A549 (cell line): ENCODE measurements around the gene PLEKHA7. TPM values are rescaled to one million over a fixed set of nuclear protein-coding genes. Genes with fewer than 3 reads are reported as not detected.
"Not testable (repeated sequence)": the region's sequence is repeated elsewhere in the genome, so short reads cannot be mapped to it uniquely, and the experiment has no call there.

Experiments
- ATAC-seq, 2 experiments: fragments of 200-7000 bp in 1 of 2; fragments of >200 bp in 1 of 2; cut with Nextera tagmentation in 1 of 2; cut with Tn5 transposase in 1 of 2; 3 replicates each; pipeline versions ENCODE4 v1.8.0 to v1.9.1; 2018 to 2020; ENCODE audit warnings: mild to moderate bottlenecking in 1 of 2, moderate library complexity in 1 of 2
- CTCF ChIA-PET: fragments of 300-600 bp; sonication (Branson Sonifier 250); formaldehyde crosslinking; extraction: SDS; loops from one replicate; lab custom pipeline; 2021; ENCODE audit warnings: antibody characterized with exemption, inconsistent platforms; lab: Yijun Ruan, JAX
- POLR2A ChIA-PET: fragments of 350-600 bp; formaldehyde crosslinking; extraction: SDS; loops from one replicate; lab custom pipeline; 2021; ENCODE audit warnings: antibody characterized with exemption, inconsistent platforms; lab: Yijun Ruan, JAX
- DNase-seq, 2 experiments: peaks; one replicate each; pipeline versions ENCODE4 v3.0.0 to v3.0.0-alpha.2; 2011 to 2016; ENCODE audit warnings: low read depth in 1 of 2, low spot score in 1 of 2
- FAIRE-seq: peaks from 2 replicates; lab custom pipeline; 2011; peaks lifted over from hg19 to GRCh38; lab: Jason Lieb, UNC
- H3K27ac ChIP-seq, 2 experiments: fragments of >200 bp; sonication (Bioruptor Twin); formaldehyde crosslinking; 3 replicates each; pipeline ENCODE4 v1.5.1; 2016 to 2017
- H3K4me1 ChIP-seq: fragments of >200 bp; sonication (Bioruptor Twin); formaldehyde crosslinking; 3 replicates; pipeline ENCODE4 v1.6.1; 2016
- H3K4me2 ChIP-seq: fragments of >200 bp; sonication (Bioruptor Twin); formaldehyde crosslinking; 3 replicates; pipeline ENCODE4 v1.6.1; 2016
- H3K4me3 ChIP-seq: fragments of >200 bp; sonication (Bioruptor Twin); formaldehyde crosslinking; 3 replicates; pipeline ENCODE4 v1.5.1; 2016
- H3K9me3 ChIP-seq: fragments of >200 bp; sonication (Bioruptor Twin); formaldehyde crosslinking; 3 replicates; pipeline ENCODE4 v1.6.1; 2016
- ATOH8 ChIP-seq: fragments of 250-450 bp; sonication (Bioruptor Pico); IDR thresholded peaks from 2 replicates; pipeline ENCODE4 v1.5.0; 2020; ENCODE audit warnings: low read depth, mild to moderate bottlenecking, moderate library complexity
- CHD2 ChIP-seq: fragments of 150-350 bp; IDR thresholded peaks from 2 replicates; pipeline ENCODE4 v1.6.1; 2014; ENCODE audit warnings: low read length; ENCODE audit not compliant: partially characterized antibody
- ESRRA ChIP-seq: fragments of 150-350 bp; IDR thresholded peaks from 2 replicates; pipeline ENCODE4 v1.6.1; 2014; ENCODE audit warnings: mild to moderate bottlenecking, low read length, borderline replicate concordance
- GATA3 ChIP-seq: IDR thresholded peaks from 2 replicates; pipeline ENCODE4 v1.6.1; 2012; ENCODE audit warnings: borderline replicate concordance
- HDAC2 ChIP-seq: fragments of 200-600 bp; sonication (generic); IDR thresholded peaks from 2 replicates; pipeline ENCODE4 v1.6.1; 2016
- HOXA7 ChIP-seq: fragments of 250-450 bp; sonication (Bioruptor Pico); IDR thresholded peaks from 2 replicates; pipeline ENCODE4 v1.5.0; 2020; ENCODE audit warnings: mild to moderate bottlenecking, moderate library complexity
- HOXB5 ChIP-seq: fragments of 250-450 bp; sonication (Bioruptor Pico); IDR thresholded peaks from 2 replicates; pipeline ENCODE4 v1.5.0; 2020; ENCODE audit warnings: mild to moderate bottlenecking, moderate library complexity
- JUN ChIP-seq, 2 experiments: fragments of >200 bp; sonication (Bioruptor Twin); formaldehyde crosslinking; IDR thresholded peaks; 2 replicates in 1 of 2; 3 replicates in 1 of 2; pipeline ENCODE4 v1.6.1; 2016 to 2017
- KDM1A ChIP-seq: fragments of 200-600 bp; sonication (generic); IDR thresholded peaks from 2 replicates; pipeline ENCODE4 v1.6.1; 2016; ENCODE audit warnings: low read depth, mild to moderate bottlenecking
- KDM5A ChIP-seq: fragments of 200-600 bp; sonication (generic); IDR thresholded peaks from 2 replicates; pipeline ENCODE4 v1.6.1; 2016; ENCODE audit warnings: antibody characterized with exemption, mild to moderate bottlenecking
- MAFK ChIP-seq: fragments of 450-650 bp; IDR thresholded peaks from 2 replicates; pipeline ENCODE4 v1.6.1; 2014; ENCODE audit not compliant: partially characterized antibody
- NPAS2 ChIP-seq: fragments of 250-450 bp; sonication (Bioruptor Pico); IDR thresholded peaks from 2 replicates; pipeline ENCODE4 v1.8.0; 2022; ENCODE audit warnings: mild to moderate bottlenecking, moderate library complexity, borderline replicate concordance
- NR3C1 ChIP-seq: fragments of >200 bp; sonication (Bioruptor Twin); formaldehyde crosslinking; IDR thresholded peaks from 3 replicates; pipeline ENCODE4 v1.6.1; 2017
- POLR2A ChIP-seq: IDR thresholded peaks from 2 replicates; pipeline ENCODE4 v1.6.1; 2012; ENCODE audit warnings: mild to moderate bottlenecking, low read length
- RARB ChIP-seq: fragments of 250-450 bp; sonication (Bioruptor Pico); IDR thresholded peaks from 2 replicates; pipeline ENCODE4 v1.8.0; 2021; ENCODE audit warnings: mild to moderate bottlenecking, moderate library complexity
- RNF2 ChIP-seq: fragments of 200-600 bp; sonication (generic); IDR thresholded peaks from 2 replicates; pipeline ENCODE4 v1.6.1; 2016; ENCODE audit warnings: low read depth, mild to moderate bottlenecking, antibody characterized with exemption, moderate library complexity, borderline replicate concordance
- ZFP36 ChIP-seq: fragments of 450-650 bp; IDR thresholded peaks from 2 replicates; pipeline ENCODE4 v1.6.1; 2014; ENCODE audit warnings: borderline replicate concordance; ENCODE audit not compliant: partially characterized antibody
- ZNF302 ChIP-seq: fragments of 250-450 bp; sonication (Bioruptor Pico); IDR thresholded peaks from 2 replicates; pipeline ENCODE4 v1.9.0; 2021; ENCODE audit warnings: inconsistent platforms, mild to moderate bottlenecking, moderate library complexity
- WGBS: methylation state at CpG from one replicate; pipeline ENCODE4 v1.1.6; 2017; ENCODE audit errors: missing lambda C conversion rate; 5-methylcytosine and 5-hydroxymethylcytosine counted together
- polyA plus RNA-seq, 4 experiments: library from polyadenylated mRNA; depleted of rRNA in 3 of 4; stranded (reverse); fragments of >200 nt; fragmentation: RNase III in 1 of 4; extraction: RNeasy Plus Mini Kit Qiagen cat#74134 plus additional on column Dnase treatment in 1 of 4; gene quantifications; 2 replicates in 3 of 4; 3 replicates in 1 of 4; pipeline ENCODE4 v1.2.3, GENCODE V29; 2011 to 2017
- TF ChIP-seq, protein P1 (sequence below): IDR thresholded peaks from 2 replicates; pipeline ENCODE4 v1.6.1; 2012

The PLEKHA7 gene
- polyA plus RNA-seq, 2 of the 4 experiments (the other 2 are of a cell fraction), result 8.7 to 13.8 TPM

DNA sequence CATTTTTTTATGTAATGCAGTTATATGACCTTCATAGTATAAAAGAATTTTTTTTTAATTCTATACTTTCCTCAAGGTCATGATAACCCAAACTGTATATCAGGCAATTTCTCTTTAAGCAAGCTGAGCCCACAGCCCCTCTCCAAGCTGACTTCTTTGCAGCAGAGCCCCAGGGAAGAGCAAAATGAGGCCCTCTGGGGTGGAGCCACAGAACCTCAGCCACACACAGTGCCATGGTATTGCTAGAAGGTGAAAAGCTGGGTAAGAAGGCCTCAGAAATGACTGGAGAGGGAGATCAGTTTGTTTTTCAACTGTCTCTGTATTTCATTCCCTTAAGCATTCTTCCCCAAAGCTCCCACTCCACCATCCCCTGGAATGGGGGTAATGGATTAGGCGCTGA lies 108.8 kb downstream of the PLEKHA7 start:
- Histone ChIP-seq H3K4me3 (no peak overlapping the region), H3K4me1 (peaks cover 10% of the 10 kb centered on the region), H3K4me2 (no peak overlapping the region), H3K27ac (no peak overlapping the region), H3K9me3 (no peaks in the 10 kb centered on the region)
- POLR2A ChIA-PET, result no interaction called here
- 81% methylated on average over 1 of the region's 1 CpG for WGBS
- TF ChIP-seq CHD2, result no peak
- TF ChIP-seq GATA3, result no peak
- TF ChIP-seq NR3C1, result no peak
- TF ChIP-seq RNF2, result no peak
- TF ChIP-seq ESRRA, result no peak
- TF ChIP-seq JUN (IDR thresholded peaks at IDR 0.05), result no peak
- TF ChIP-seq ZFP36, result no peak
- TF ChIP-seq MAFK, result no peak
- TF ChIP-seq, protein P1, sequence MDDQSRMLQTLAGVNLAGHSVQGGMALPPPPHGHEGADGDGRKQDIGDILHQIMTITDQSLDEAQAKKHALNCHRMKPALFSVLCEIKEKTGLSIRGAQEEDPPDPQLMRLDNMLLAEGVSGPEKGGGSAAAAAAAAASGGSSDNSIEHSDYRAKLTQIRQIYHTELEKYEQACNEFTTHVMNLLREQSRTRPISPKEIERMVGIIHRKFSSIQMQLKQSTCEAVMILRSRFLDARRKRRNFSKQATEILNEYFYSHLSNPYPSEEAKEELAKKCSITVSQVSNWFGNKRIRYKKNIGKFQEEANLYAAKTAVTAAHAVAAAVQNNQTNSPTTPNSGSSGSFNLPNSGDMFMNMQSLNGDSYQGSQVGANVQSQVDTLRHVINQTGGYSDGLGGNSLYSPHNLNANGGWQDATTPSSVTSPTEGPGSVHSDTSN, result no peak
- TF ChIP-seq RARB (CRISPR knock-in tag), result no peak
- TF ChIP-seq HOXB5 (CRISPR knock-in tag), result no peak
- TF ChIP-seq HOXA7 (CRISPR knock-in tag), result no peak
- no peak for FAIRE-seq
- CTCF ChIA-PET, result interaction anchor here (1.7 kb wide), 1 partner anchor 85 kb away, joined by 6 read pairs; no protein-coding TSS in a partner anchor
- no peak for DNase-seq
- ATAC-seq, result no peak

DNA sequence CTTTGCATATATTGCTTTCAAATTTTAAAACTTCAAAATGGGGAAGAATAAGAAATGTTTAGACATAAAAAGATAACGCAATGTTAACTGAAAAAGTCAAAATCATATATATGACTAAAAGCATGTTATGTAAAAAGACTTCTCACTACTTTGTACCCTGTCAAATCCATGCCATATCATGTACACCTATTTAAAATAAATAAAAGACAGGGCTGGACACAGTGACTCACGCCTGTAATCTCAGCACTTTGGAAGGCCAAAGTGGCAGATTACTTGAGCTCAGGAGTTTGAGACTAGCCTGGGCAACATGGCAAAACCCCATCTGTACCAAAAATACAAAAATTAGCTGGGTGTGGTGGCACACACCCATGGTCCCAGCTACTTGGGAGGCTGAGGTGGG lies 109.5 kb downstream of the PLEKHA7 start:
- CTCF ChIA-PET, result interaction anchor here (1.7 kb wide), 1 partner anchor 84 kb away, joined by 6 read pairs; no protein-coding TSS in a partner anchor
- H3K4me3 ChIP-seq, H3K27ac ChIP-seq, ATAC-seq, DNase-seq, H3K9me3 ChIP-seq, FAIRE-seq, H3K4me2 ChIP-seq, POLR2A ChIA-PET: not testable (repeated sequence)
- 71% methylated on average over 2 of the region's 2 CpGs for WGBS
- H3K4me1 ChIP-seq, result peaks cover 10% of the 10 kb centered on the region

DNA sequence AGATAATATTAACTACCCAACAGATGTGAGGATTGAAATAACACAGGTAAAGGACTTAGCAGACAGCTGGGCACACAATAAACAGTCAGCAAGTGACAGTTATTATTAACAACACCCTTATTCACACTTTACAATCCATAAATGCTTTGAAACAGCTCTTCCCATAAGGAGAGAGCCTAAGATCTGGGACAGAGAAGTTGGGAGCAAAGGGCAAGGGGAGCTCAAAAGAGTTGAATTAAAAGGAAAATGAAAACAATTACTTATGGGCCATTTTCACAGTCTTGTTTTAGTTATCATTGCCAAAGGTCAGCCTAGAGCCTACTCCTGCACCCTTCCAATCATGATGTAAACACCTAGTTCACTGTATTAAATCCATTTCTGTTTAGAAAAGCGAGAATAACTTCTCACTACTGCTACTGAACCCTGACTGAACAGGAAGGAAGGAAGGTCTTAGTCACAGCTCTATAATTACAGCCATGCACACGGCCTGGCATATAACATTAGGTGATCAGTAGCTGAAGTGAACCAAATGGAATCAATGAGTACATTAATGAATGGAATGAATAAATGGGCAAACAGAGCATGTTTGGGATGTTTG lies 111.3 kb downstream of the PLEKHA7 start:
- FAIRE-seq, result no peak
- TF ChIP-seq NPAS2 (CRISPR knock-in tag), result no peak
- TF ChIP-seq, protein P1, result no peak
- TF ChIP-seq NR3C1, result no peak
- no peak for TF ChIP-seq MAFK
- no peak for TF ChIP-seq HDAC2
- no peak for TF ChIP-seq POLR2A
- no peak for TF ChIP-seq KDM5A
- no peak for TF ChIP-seq KDM1A
- no peak for TF ChIP-seq HOXB5 (CRISPR knock-in tag)
- no peak for TF ChIP-seq RNF2
- TF ChIP-seq ZNF302 (CRISPR knock-in tag), result no peak
- TF ChIP-seq CHD2, result no peak
- no peak for TF ChIP-seq ATOH8
- 58% methylated on average over 2 of the region's 2 CpGs for WGBS
- no peak overlapping the region for H3K4me3 ChIP-seq
- ATAC-seq, result no peak
- no peak overlapping the region for H3K4me2 ChIP-seq
- DNase-seq, result no peak
- H3K4me1 ChIP-seq, result peaks cover 10% of the 10 kb centered on the region
- ChIA-PET CTCF (interaction anchor here (0.7 to 1.8 kb wide), 4 partner anchors 20 to 114 kb away, joined by 3 to 5 read pairs (median 4); no protein-coding TSS in a partner anchor), POLR2A (interaction anchor here (0.7 kb wide), 1 partner anchor 13 kb away, joined by 4 read pairs; no protein-coding TSS in a partner anchor)
- H3K9me3 ChIP-seq, result no peaks in the 10 kb centered on the region
- H3K27ac ChIP-seq, result no peak overlapping the region
